A549 treated with DMSO at 1 μM for 4 hours (cell line): ENCODE results near the gene ZNF616. TPM values are rescaled to one million over a fixed set of nuclear protein-coding genes. Genes with fewer than 3 reads are reported as not detected.

Source experiments
- total RNA-seq: library from RNA; stranded (reverse); fragments of 200-300 nt; extraction: Qiagen RNA extraction; gene quantifications from 5 replicates; pipeline ENCODE4 v1.2.3, GENCODE V29; 2022; ENCODE audit warnings: low read depth

Gene ZNF616
- total RNA-seq, result 0.51 to 1.3 TPM (median 0.61 TPM) in 5 replicates

GRCh38 chr19:52139252-52140031 is at the start of gene ZNF616:
Gene ZNF616 (minus strand): TSS chr19:52139938. CDS start chr19:52130512, 9,426 bp downstream.

GRCh38 chr19:52171321-52172169 is 31.8 kb upstream of the ZNF616 start, which contains the start of gene ZNF836:
Gene ZNF836 (minus strand): TSS chr19:52171621. CDS start chr19:52168072, 3,549 bp downstream.

GRCh38 chr19:52095172-52096014 is 44.3 kb downstream of the ZNF616 start, which contains the start of gene ZNF841:
Gene ZNF841 (minus strand): TSS chr19:52095765. CDS start chr19:52084801, 10,964 bp downstream.

Other genes starting within 250 kb of the ZNF616 start
- 0.20 to 0.57 TPM (median 0.28 TPM) in 5 replicates for gene ZNF649, start 234.9 kb downstream of the ZNF616 start, total RNA-seq
- gene ZNF613, start 212.5 kb downstream of the ZNF616 start, total RNA-seq, result 0.89 to 1.6 TPM (median 1.0 TPM) in 5 replicates
- gene ZNF350, start 153.1 kb downstream of the ZNF616 start, total RNA-seq, result 3.2 to 5.2 TPM (median 4.6 TPM) in 5 replicates
- gene ZNF615, start 131.7 kb downstream of the ZNF616 start, total RNA-seq, result 3.1 to 5.5 TPM (median 4.6 TPM) in 5 replicates
- gene ZNF614, start 111.6 kb downstream of the ZNF616 start, total RNA-seq, result 2.8 to 4.6 TPM (median 3.7 TPM) in 5 replicates
- 1.7 to 2.0 TPM (median 1.9 TPM) in 5 replicates for gene ZNF432, start 91.1 kb downstream of the ZNF616 start, total RNA-seq
- 1.7 to 2.8 TPM (median 2.3 TPM) in 5 replicates for gene ZNF841, start 44.2 kb downstream of the ZNF616 start, total RNA-seq
- gene ZNF836, start 31.7 kb upstream of the ZNF616 start, total RNA-seq, result 0.55 to 1.1 TPM (median 0.73 TPM) in 5 replicates
- 209 to 320 TPM (median 294 TPM) in 5 replicates for gene PPP2R1A, start 50.1 kb upstream of the ZNF616 start, total RNA-seq
- gene ZNF766, start 129.6 kb upstream of the ZNF616 start, total RNA-seq, result 7.5 to 11.2 TPM (median 11.2 TPM) in 5 replicates
- 7.0 to 22.4 TPM (median 16.8 TPM) in 5 replicates for gene ZNF480, start 157.2 kb upstream of the ZNF616 start, total RNA-seq
- gene ZNF610, start 196.3 kb upstream of the ZNF616 start, total RNA-seq, result not detected in 5 replicates
- gene ZNF880, start 230.0 kb upstream of the ZNF616 start, total RNA-seq, result 0.36 to 1.5 TPM (median 1.0 TPM) in 5 replicates